Stomach (tissue), 9 donors: ENCODE data around the gene SPI1. TPM values are rescaled to one million over a fixed set of nuclear protein-coding genes. Genes with fewer than 3 reads are reported as not detected.
A peak's percentile ranks its signal among the peaks of the same experiment; 100 is the strongest.

Source experiments
- DNase-seq, 2 donors: peaks; one replicate each; pipeline versions ENCODE4 v3.0.0 to v3.0.0-alpha.2; 2013 to 2019
- H3K27ac ChIP-seq, 5 donors: fragments of 200-600 bp in 4 of 5; sonication (generic) in 4 of 5; one replicate each; pipeline ENCODE4 v1.5.1; 2013 to 2019; ENCODE audit warnings: mild to moderate bottlenecking in 1 of 5, moderate library complexity in 1 of 5
- H3K27me3 ChIP-seq, 3 donors: fragments of 200-600 bp; sonication (generic); one replicate each; pipeline ENCODE4 v1.5.1; 2017 to 2019; ENCODE audit warnings: mixed run types in 1 of 3
- H3K36me3 ChIP-seq, 4 donors: fragments of 200-600 bp; sonication (generic); 1 replicate in 3 of 4; 2 replicates in 1 of 4; pipeline ENCODE4 v1.5.1; 2016 to 2019
- H3K4me1 ChIP-seq, 4 donors: fragments of 200-600 bp; sonication (generic); one replicate each; pipeline ENCODE4 v1.5.1; 2016 to 2019
- H3K4me3 ChIP-seq, 4 donors: fragments of 200-600 bp; sonication (generic) in 3 of 4; one replicate each; pipeline ENCODE4 v1.5.1; 2016 to 2019; ENCODE audit warnings: mild to moderate bottlenecking in 1 of 4
- H3K9me3 ChIP-seq, 4 donors: fragments of 200-600 bp; sonication (generic); one replicate each; pipeline ENCODE4 v1.5.1; 2016 to 2019
- EP300 ChIP-seq: sonication (generic); formaldehyde crosslinking; IDR thresholded peaks from one replicate; pipeline ENCODE4 v1.6.1; 2017; ENCODE audit warnings: antibody characterized with exemption
- POLR2A ChIP-seq, 4 donors: fragments of 450-650 bp; IDR thresholded peaks; one replicate each; pipeline ENCODE4 v1.6.1; 2016; ENCODE audit warnings: antibody characterized with exemption in 4 of 4, control low read depth in 2 of 4, mild to moderate bottlenecking in 1 of 4, moderate library complexity in 1 of 4
- POLR2AphosphoS5 ChIP-seq, 3 donors: sonication (generic); formaldehyde crosslinking; IDR thresholded peaks; one replicate each; pipeline ENCODE4 v1.6.1; 2016; ENCODE audit warnings: antibody characterized with exemption in 3 of 3
- WGBS, 5 donors: extraction: QIAGEN DNeasy Blood & Tissue Kit in 3 of 5; methylation state at CpG; one replicate each; pipeline versions ENCODE4 v1.1.5 to v1.1.7; 2013 to 2018; 5-methylcytosine and 5-hydroxymethylcytosine counted together
- intact Hi-C: fragments of 100-400 bp; cut with DNase I; formaldehyde crosslinking; loops from one replicate; pipeline ENCODE4 v1.15.1; 2023; ENCODE audit warnings: low total_unique reads
- polyA plus RNA-seq, 3 donors: library from polyadenylated mRNA; stranded (reverse); fragments of 200-250 nt; gene quantifications; one replicate each; pipeline ENCODE4 v1.2.3, GENCODE V29; 2013
- total RNA-seq, 5 donors: library from RNA; depleted of rRNA; stranded (reverse); fragments of >200 nt; gene quantifications; one replicate each; pipeline versions ENCODE4 v1.1.0 to v1.2.3, GENCODE V29; 2014 to 2016
- TF ChIP-seq, protein P1 (sequence below), 7 experiments: fragments of 450-650 bp in 4 of 7; fragments of 200-600 bp in 3 of 7; sonication (generic) in 3 of 7; IDR thresholded peaks; one replicate each; pipeline ENCODE4 v1.5.1; 2016 to 2019; ENCODE audit warnings: antibody characterized with exemption in 7 of 7, control low read depth in 2 of 7, mild to moderate bottlenecking in 1 of 7
- donor health status: healthy with polysubstance abuse.
- donor health status: Bipolar disorder and iron deficiency.
- donor health status: healthy.

SPI1 gene
- total and polyA plus RNA-seq, 8 donors = 2.6 to 24.3 (median 8.2) TPM

- Histone ChIP-seq H3K9me3 (no peaks in the 10 kb centered on the region), H3K36me3 (no peaks in the 10 kb centered on the region), H3K27me3 (no peaks in the 10 kb centered on the region), H3K27ac (no peak overlapping the region), H3K4me3 (no peak overlapping the region), H3K4me1 (peaks cover 17 to 30% (median 19%) of the 10 kb centered on the region in 4 donors)
- TF ChIP-seq EP300 (no peak), POLR2A (IDR thresholded peaks at IDR 0.05) (no peak), POLR2AphosphoS5 (IDR thresholded peaks at IDR 0.05) (no peak)
- TF ChIP-seq, protein P1, sequence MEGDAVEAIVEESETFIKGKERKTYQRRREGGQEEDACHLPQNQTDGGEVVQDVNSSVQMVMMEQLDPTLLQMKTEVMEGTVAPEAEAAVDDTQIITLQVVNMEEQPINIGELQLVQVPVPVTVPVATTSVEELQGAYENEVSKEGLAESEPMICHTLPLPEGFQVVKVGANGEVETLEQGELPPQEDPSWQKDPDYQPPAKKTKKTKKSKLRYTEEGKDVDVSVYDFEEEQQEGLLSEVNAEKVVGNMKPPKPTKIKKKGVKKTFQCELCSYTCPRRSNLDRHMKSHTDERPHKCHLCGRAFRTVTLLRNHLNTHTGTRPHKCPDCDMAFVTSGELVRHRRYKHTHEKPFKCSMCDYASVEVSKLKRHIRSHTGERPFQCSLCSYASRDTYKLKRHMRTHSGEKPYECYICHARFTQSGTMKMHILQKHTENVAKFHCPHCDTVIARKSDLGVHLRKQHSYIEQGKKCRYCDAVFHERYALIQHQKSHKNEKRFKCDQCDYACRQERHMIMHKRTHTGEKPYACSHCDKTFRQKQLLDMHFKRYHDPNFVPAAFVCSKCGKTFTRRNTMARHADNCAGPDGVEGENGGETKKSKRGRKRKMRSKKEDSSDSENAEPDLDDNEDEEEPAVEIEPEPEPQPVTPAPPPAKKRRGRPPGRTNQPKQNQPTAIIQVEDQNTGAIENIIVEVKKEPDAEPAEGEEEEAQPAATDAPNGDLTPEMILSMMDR (IDR thresholded peaks at IDR 0.05) = no peak
- intact Hi-C loops = no loop called here
- no peak for DNase-seq
- 84 to 97% (median 89%) methylated on average over 3 of the region's 3 CpGs for WGBS, 5 donors
These were observed 19.7 kb upstream of the SPI1 start for GRCh38 chr11:47398011-47398410.

GRCh38 chr11:47396049-47396320 lies 17.6 kb upstream of the SPI1 start:
- H3K27me3 ChIP-seq = no peaks in the 10 kb centered on the region
- peak overlapping the region in 3 of 5 donors; percentile 81 to 90 (median 85) for H3K27ac ChIP-seq
- no peak for TF ChIP-seq EP300
- TF ChIP-seq, protein P1 (IDR thresholded peaks at IDR 0.05) = no peak
- no peak for TF ChIP-seq POLR2A (IDR thresholded peaks at IDR 0.05)
- no peak for TF ChIP-seq POLR2AphosphoS5 (IDR thresholded peaks at IDR 0.05)
- H3K4me1 ChIP-seq = peaks cover 16 to 27% (median 18%) of the 10 kb centered on the region in 4 donors
- intact Hi-C loops = no loop called here
- H3K9me3 ChIP-seq = no peaks in the 10 kb centered on the region
- DNase-seq = no peak
- 86 to 93% (median 90%) methylated on average over 3 of the region's 3 CpGs for WGBS, 5 donors
- no peak overlapping the region for H3K4me3 ChIP-seq
- H3K36me3 ChIP-seq = no peaks in the 10 kb centered on the region

- TF ChIP-seq EP300 (no peak), POLR2A (IDR thresholded peaks at IDR 0.05) (no peak), POLR2AphosphoS5 (IDR thresholded peaks at IDR 0.05) (no peak)
- TF ChIP-seq, protein P1 (IDR thresholded peaks at IDR 0.05) = no peak
- H3K9me3 ChIP-seq = no peaks in the 10 kb centered on the region
- H3K27me3 ChIP-seq = no peaks in the 10 kb centered on the region
- H3K4me3 ChIP-seq = no peak overlapping the region
- H3K36me3 ChIP-seq = no peaks in the 10 kb centered on the region
- H3K4me1 ChIP-seq = peaks cover 11 to 22% (median 14%) of the 10 kb centered on the region in 4 donors
- intact Hi-C loops = no loop called here
- DNase-seq = peak in 1 of 2 donors; percentile 17
- H3K27ac ChIP-seq = peak overlapping the region; percentile 66 to 90 (median 84)
- 80 to 86% (median 84%) methylated on average over 22 to 25 of the region's 25 CpGs for WGBS, 5 donors
These were observed 17.1 kb upstream of the SPI1 start for GRCh38 chr11:47395223-47396048.

DNA sequence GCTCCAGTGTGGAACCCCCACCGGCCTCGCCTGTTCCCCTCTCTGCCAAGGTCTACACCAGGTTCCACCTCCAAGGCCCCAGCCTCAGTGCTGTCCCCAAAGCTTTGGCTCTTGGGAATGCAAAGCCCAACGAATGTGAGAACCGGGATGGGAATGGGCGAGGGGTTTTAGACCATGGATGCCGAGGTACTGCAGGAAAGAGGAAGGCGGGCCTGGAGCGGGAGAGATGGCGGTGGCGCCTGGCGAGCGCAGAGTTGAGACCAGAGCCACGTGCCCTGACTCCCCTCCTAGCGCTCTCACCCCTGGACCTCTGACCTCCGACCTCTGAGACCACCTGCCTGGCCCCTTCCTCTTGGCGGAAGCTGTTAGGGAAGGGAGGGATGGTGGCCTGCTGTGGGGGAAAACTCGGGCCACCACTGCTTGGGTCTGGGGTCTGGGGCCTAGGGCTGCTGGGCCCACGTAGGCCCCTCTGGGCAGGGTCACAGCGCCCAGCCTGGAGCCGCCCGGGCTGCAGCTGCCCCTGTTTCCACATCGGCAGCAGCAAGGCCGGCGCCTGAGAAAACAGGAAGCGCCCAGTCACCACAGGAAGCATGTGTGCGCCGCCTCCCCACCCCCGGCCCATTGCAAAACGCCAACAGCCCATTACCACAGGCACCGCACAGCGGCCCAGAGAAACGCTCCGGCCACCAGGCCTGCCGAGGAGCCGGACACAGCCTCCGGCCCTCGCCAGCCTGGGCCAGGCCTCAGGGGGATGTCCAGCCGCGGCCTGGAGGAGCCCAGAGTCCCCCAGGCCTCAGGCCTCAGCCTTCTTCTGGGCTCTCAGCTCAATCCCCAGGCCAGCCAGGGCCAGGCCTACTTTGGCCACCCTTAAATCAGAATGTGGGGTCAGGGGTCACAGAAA lies 16.2 kb upstream of the SPI1 start:
- Histone ChIP-seq H3K27me3 (no peaks in the 10 kb centered on the region), H3K4me1 (peaks cover 2 to 18% (median 7%) of the 10 kb centered on the region in 4 donors), H3K4me3 (peak overlapping the region in 1 of 4 donors; percentile 8), H3K9me3 (no peaks in the 10 kb centered on the region), H3K27ac (peak overlapping the region; percentile 72 to 90 (median 84)), H3K36me3 (no peaks in the 10 kb centered on the region)
- WGBS, 5 donors = 74 to 86% (median 75%) methylated on average over 30 to 39 of the region's 39 CpGs
- peak; percentile 52 to 76 for DNase-seq
- intact Hi-C loops = no loop called here
- TF ChIP-seq EP300 (no peak), POLR2A (IDR thresholded peaks at IDR 0.05) (no peak), POLR2AphosphoS5 (IDR thresholded peaks at IDR 0.05) (no peak)
- TF ChIP-seq, protein P1 (IDR thresholded peaks at IDR 0.05) = no peak
